WTC11 (cell line): Measurements from ENCODE around the gene GAK. TPM values are rescaled to one million over a fixed set of nuclear protein-coding genes. Genes with fewer than 3 reads are reported as not detected.

ENCODE experiments used
- ATAC-seq: fragments of 200-7000 bp; cut with Tn5 transposase; 2 replicates; pipeline ENCODE4 v1.10.0; 2021; ENCODE audit warnings: mild to moderate bottlenecking, moderate library complexity
- CTCF ChIA-PET: fragments of 300-600 bp; sonication (Branson Sonifier 250); formaldehyde crosslinking; loops from one replicate; lab custom pipeline; 2021; ENCODE audit warnings: antibody characterized with exemption; lab: Charles Lee
- POLR2A ChIA-PET: fragments of 350-600 bp; sonication (Branson Sonifier 250); formaldehyde crosslinking; loops from one replicate; lab custom pipeline; 2021; ENCODE audit warnings: antibody characterized with exemption; lab: Charles Lee
- DNase-seq: peaks from one replicate; pipeline ENCODE4 v3.0.0; 2021; ENCODE audit warnings: low spot score
- H3K27ac Mint-ChIP-seq: 2 replicates; pipeline ENCODE4 v1.8.0; 2021; ENCODE audit warnings: mixed read lengths
- H3K27me3 Mint-ChIP-seq: 2 replicates; pipeline ENCODE4 v1.8.0; 2021; ENCODE audit warnings: low read depth, mild to moderate bottlenecking, moderate library complexity, mixed read lengths
- H3K36me3 Mint-ChIP-seq: 2 replicates; pipeline ENCODE4 v1.8.0; 2021; ENCODE audit warnings: mixed read lengths
- H3K4me1 Mint-ChIP-seq: 2 replicates; pipeline ENCODE4 v1.8.0; 2022; ENCODE audit warnings: mixed read lengths
- H3K4me3 Mint-ChIP-seq: 2 replicates; pipeline ENCODE4 v1.8.0; 2021; ENCODE audit warnings: mild to moderate bottlenecking, moderate library complexity, mixed read lengths
- H3K9me3 Mint-ChIP-seq: 2 replicates; pipeline ENCODE4 v1.8.0; 2021; ENCODE audit warnings: mixed read lengths
- AR ChIP-seq: fragments of 250-450 bp; sonication (Bioruptor Pico); IDR thresholded peaks from 2 replicates; pipeline ENCODE4 v1.9.0; 2021; ENCODE audit warnings: mild to moderate bottlenecking
- CBFB ChIP-seq: sonication (generic); formaldehyde crosslinking; IDR thresholded peaks from 2 replicates; pipeline ENCODE4 v1.8.1; 2022; ENCODE audit warnings: mild to moderate bottlenecking, low read depth, missing genetic modification reagents
- CREM ChIP-seq: sonication (generic); formaldehyde crosslinking; IDR thresholded peaks from 2 replicates; pipeline ENCODE4 v1.8.1; 2022; ENCODE audit warnings: mild to moderate bottlenecking, missing genetic modification reagents, moderate library complexity
- E2F5 ChIP-seq: sonication (generic); formaldehyde crosslinking; IDR thresholded peaks from 2 replicates; pipeline ENCODE4 v1.8.1; 2022; ENCODE audit warnings: mild to moderate bottlenecking, moderate library complexity, missing genetic modification reagents
- ETV6 ChIP-seq: sonication (generic); formaldehyde crosslinking; IDR thresholded peaks from 2 replicates; pipeline ENCODE4 v1.8.1; 2022; ENCODE audit warnings: mild to moderate bottlenecking, missing genetic modification reagents
- FOXP4 ChIP-seq: sonication (generic); formaldehyde crosslinking; IDR thresholded peaks from 2 replicates; pipeline ENCODE4 v1.8.0; 2022; ENCODE audit warnings: mild to moderate bottlenecking, missing genetic modification reagents
- IRF2 ChIP-seq: sonication (generic); formaldehyde crosslinking; IDR thresholded peaks from 2 replicates; pipeline ENCODE4 v1.8.0; 2022; ENCODE audit warnings: low read depth, missing genetic modification reagents, borderline replicate concordance
- MXD4 ChIP-seq: fragments of 250-450 bp; sonication (Bioruptor Pico); IDR thresholded peaks from 2 replicates; pipeline ENCODE4 v1.8.0; 2021; ENCODE audit warnings: mild to moderate bottlenecking, moderate library complexity, borderline replicate concordance
- PREB ChIP-seq: sonication (generic); formaldehyde crosslinking; IDR thresholded peaks from 2 replicates; pipeline ENCODE4 v1.8.1; 2022; ENCODE audit warnings: mild to moderate bottlenecking, missing genetic modification reagents, moderate library complexity, borderline replicate concordance
- SMAD3 ChIP-seq: sonication (generic); formaldehyde crosslinking; IDR thresholded peaks from 2 replicates; pipeline ENCODE4 v1.8.0; 2022; ENCODE audit warnings: missing genetic modification reagents, mild to moderate bottlenecking, borderline replicate concordance
- TCF7 ChIP-seq: sonication (generic); formaldehyde crosslinking; IDR thresholded peaks from 2 replicates; pipeline ENCODE4 v1.8.0; 2022; ENCODE audit warnings: mild to moderate bottlenecking, low read depth, missing genetic modification reagents, moderate library complexity
- ZBTB21 ChIP-seq: sonication (generic); formaldehyde crosslinking; IDR thresholded peaks from 2 replicates; pipeline ENCODE4 v1.8.1; 2023; ENCODE audit warnings: mild to moderate bottlenecking, missing genetic modification reagents, borderline replicate concordance
- ZBTB43 ChIP-seq: sonication (generic); formaldehyde crosslinking; IDR thresholded peaks from 2 replicates; pipeline ENCODE4 v1.8.1; 2023; ENCODE audit warnings: mild to moderate bottlenecking, missing genetic modification reagents
- ZNF512 ChIP-seq: sonication (generic); formaldehyde crosslinking; IDR thresholded peaks from 2 replicates; pipeline ENCODE4 v1.8.1; 2022; ENCODE audit warnings: missing genetic modification reagents, borderline replicate concordance
- total RNA-seq: library from RNA; stranded (reverse); gene quantifications from 3 replicates; pipeline ENCODE4 v1.2.3, GENCODE V29; 2021
- TF ChIP-seq, protein P1 (sequence below): sonication (generic); formaldehyde crosslinking; conservative IDR thresholded peaks from 2 replicates; pipeline ENCODE4 v1.8.1; 2023; ENCODE audit warnings: mild to moderate bottlenecking, low read depth, missing genetic modification reagents, moderate library complexity
- TF ChIP-seq, protein P2 (sequence below): sonication (generic); formaldehyde crosslinking; IDR thresholded peaks from 2 replicates; pipeline ENCODE4 v1.8.0; 2022; ENCODE audit warnings: mild to moderate bottlenecking, missing genetic modification reagents
- TF ChIP-seq, protein P3 (sequence below): sonication (generic); formaldehyde crosslinking; IDR thresholded peaks from 2 replicates; pipeline ENCODE4 v1.8.1; 2023; ENCODE audit warnings: mild to moderate bottlenecking, moderate library complexity, missing genetic modification reagents
- TF ChIP-seq, protein P4 (sequence below): fragments of 250-450 bp; sonication (Bioruptor Pico); IDR thresholded peaks from 2 replicates; pipeline ENCODE4 v1.9.0; 2021; ENCODE audit warnings: moderate library complexity, mild to moderate bottlenecking, inconsistent platforms, borderline replicate concordance

GAK gene
- total RNA-seq, 1 experiment from 2014 or later = 121 TPM

DNA sequence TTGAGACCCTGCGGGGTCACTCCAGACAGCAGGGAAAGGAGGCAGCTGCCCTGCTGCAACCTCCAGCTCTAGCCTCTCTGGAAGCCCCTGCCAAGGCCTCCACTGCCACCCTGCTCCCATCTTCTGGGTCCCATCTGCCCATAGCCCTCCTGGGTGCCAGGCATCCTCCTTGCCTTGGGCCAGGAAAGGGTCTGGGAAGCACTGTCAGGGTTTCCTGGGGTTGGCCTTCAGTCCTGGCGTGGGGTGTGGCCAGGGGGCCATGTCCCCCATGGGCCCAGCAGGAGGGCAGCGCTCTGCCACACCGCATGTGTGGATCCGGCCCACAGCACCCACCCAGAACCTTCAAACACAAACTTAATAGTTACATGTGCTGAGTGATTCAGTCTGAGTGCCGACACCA lies 102.8 kb downstream of the GAK start (continued):
- TF ChIP-seq PREB (no peak), FOXP4 (CRISPR knock-in tag) (no peak), AR (CRISPR knock-in tag) (no peak), IRF2 (CRISPR knock-in tag) (no peak)

- Mint-ChIP-seq H3K4me1 (no peaks in the 10 kb centered on the region), H3K9me3 (no peaks in the 10 kb centered on the region), H3K36me3 (no peaks in the 10 kb centered on the region), H3K27me3 (peaks cover 37% of the 10 kb centered on the region), H3K4me3 (no peak overlapping the region), H3K27ac (no peak overlapping the region)
- CTCF ChIA-PET = interaction anchor here (0.6 to 2.2 kb wide), 11 partner anchors 10 to 158 kb away, joined by 3 to 9 read pairs (median 4); partner anchors contain the start of gene IDUA
- POLR2A ChIA-PET = interaction anchor here (0.9 kb wide), 1 partner anchor 14 kb away, joined by 3 read pairs; no protein-coding TSS in a partner anchor
- peak; percentile 63 for ATAC-seq
- peak; percentile 58 for DNase-seq
- TF ChIP-seq, protein P1, sequence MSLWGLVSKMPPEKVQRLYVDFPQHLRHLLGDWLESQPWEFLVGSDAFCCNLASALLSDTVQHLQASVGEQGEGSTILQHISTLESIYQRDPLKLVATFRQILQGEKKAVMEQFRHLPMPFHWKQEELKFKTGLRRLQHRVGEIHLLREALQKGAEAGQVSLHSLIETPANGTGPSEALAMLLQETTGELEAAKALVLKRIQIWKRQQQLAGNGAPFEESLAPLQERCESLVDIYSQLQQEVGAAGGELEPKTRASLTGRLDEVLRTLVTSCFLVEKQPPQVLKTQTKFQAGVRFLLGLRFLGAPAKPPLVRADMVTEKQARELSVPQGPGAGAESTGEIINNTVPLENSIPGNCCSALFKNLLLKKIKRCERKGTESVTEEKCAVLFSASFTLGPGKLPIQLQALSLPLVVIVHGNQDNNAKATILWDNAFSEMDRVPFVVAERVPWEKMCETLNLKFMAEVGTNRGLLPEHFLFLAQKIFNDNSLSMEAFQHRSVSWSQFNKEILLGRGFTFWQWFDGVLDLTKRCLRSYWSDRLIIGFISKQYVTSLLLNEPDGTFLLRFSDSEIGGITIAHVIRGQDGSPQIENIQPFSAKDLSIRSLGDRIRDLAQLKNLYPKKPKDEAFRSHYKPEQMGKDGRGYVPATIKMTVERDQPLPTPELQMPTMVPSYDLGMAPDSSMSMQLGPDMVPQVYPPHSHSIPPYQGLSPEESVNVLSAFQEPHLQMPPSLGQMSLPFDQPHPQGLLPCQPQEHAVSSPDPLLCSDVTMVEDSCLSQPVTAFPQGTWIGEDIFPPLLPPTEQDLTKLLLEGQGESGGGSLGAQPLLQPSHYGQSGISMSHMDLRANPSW (CRISPR knock-in tag) = no peak
- TF ChIP-seq CBFB (CRISPR knock-in tag) (no peak), MXD4 (CRISPR knock-in tag) (no peak), CREM (CRISPR knock-in tag) (no peak), ZBTB21 (no peak), E2F5 (CRISPR knock-in tag) (no peak), ETV6 (CRISPR knock-in tag) (no peak), TCF7 (CRISPR knock-in tag) (no peak), SMAD3 (no peak), ZBTB43 (CRISPR knock-in tag) (no peak), ZNF512 (CRISPR knock-in tag) (no peak)
- TF ChIP-seq, protein P2, sequence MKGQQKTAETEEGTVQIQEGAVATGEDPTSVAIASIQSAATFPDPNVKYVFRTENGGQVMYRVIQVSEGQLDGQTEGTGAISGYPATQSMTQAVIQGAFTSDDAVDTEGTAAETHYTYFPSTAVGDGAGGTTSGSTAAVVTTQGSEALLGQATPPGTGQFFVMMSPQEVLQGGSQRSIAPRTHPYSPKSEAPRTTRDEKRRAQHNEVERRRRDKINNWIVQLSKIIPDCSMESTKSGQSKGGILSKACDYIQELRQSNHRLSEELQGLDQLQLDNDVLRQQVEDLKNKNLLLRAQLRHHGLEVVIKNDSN = no peak
- TF ChIP-seq, protein P3, sequence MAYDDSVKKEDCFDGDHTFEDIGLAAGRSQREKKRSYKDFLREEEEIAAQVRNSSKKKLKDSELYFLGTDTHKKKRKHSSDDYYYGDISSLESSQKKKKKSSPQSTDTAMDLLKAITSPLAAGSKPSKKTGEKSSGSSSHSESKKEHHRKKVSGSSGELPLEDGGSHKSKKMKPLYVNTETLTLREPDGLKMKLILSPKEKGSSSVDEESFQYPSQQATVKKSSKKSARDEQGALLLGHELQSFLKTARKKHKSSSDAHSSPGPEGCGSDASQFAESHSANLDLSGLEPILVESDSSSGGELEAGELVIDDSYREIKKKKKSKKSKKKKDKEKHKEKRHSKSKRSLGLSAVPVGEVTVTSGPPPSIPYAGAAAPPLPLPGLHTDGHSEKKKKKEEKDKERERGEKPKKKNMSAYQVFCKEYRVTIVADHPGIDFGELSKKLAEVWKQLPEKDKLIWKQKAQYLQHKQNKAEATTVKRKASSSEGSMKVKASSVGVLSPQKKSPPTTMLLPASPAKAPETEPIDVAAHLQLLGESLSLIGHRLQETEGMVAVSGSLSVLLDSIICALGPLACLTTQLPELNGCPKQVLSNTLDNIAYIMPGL (CRISPR knock-in tag) = no peak
- TF ChIP-seq, protein P4, sequence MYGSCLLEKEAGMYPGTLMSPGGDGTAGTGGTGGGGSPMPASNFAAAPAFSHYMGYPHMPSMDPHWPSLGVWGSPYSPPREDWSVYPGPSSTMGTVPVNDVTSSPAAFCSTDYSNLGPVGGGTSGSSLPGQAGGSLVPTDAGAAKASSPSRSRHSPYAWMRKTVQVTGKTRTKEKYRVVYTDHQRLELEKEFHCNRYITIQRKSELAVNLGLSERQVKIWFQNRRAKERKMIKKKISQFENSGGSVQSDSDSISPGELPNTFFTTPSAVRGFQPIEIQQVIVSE = no peak
These were observed 103.4 kb downstream of the GAK start for GRCh38 chr4:828641-829271.
